ENCODE data around the gene MALRD1.

The MALRD1 gene

GRCh38 chr10:19231034-19231433 lies 182.4 kb downstream of the MALRD1 start:
- no peak for DNase-seq

DNA sequence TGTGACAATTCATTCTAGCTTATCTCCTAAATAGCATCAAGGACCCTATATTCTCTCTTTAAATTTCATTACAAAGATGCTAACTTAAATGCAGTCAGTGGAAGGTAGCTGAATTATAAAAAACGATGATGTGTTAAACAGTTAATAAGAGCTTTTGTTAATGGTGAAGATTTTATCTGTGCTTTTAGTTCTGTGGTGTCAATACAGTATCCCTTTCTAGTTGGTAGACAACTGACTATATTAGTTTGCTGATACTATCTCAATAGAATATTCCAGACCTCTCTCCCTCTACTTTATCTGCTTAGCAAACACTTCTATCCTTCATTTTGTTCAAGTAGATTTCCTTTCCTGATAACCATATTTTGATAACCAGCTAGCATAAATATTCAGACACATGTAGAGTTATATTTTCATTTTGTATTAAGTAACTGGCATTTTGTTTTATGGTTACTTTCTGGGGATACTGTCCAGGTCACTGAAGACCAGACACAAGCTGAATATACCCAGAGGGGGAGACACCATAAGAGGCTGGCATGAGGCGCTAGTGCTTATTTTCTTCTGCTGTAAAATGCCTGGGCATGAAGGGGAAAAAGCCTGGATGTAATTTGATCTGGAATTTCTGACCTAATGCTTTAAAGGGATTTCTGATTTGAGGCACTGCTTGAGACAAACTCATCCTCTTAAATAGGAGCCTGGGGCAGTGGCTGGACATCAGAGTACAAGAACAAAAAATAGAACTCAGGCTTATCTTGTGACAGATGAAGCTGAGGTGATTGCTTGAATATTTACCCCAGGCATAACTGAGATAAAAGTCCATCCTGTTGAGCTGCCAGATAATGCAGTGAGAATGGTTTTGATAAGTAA lies 197.5 kb downstream of the MALRD1 start:
- no peak for DNase-seq

- DNase-seq = no peak
Observed at GRCh38 chr10:19247843-19248242, 199.2 kb downstream of the MALRD1 start.

- DNase-seq = no peak
Observed at GRCh38 chr10:19250546-19250945, 201.9 kb downstream of the MALRD1 start.

GRCh38 chr10:19252531-19252930 lies 203.9 kb downstream of the MALRD1 start:
- no peak for DNase-seq

GRCh38 chr10:19256331-19256730 lies 207.7 kb downstream of the MALRD1 start:
- DNase-seq = no peak

DNA sequence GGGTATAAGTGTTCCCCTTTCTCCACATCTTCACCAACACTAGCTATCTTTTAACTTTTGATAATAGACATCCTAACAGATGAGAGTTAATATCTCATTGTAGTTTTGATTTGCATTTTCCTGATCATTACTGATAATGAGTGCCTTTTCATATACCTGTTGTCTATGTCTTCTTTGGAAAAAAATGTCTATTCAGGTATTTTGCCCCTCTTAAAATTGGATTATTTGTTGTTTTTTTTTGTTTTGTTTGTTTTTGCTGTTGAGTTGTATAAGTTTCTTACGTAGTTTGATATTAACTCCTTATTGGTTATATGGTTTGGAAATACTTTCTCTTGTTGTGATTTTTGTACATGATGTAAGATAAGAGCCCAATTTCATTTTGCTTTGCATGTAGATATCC lies 214.7 kb downstream of the MALRD1 start:
- no peak for DNase-seq

GRCh38 chr10:19283285-19283684 lies 234.7 kb downstream of the MALRD1 start:
- no peak for DNase-seq

GRCh38 chr10:19283786-19284185 lies 235.2 kb downstream of the MALRD1 start:
- DNase-seq = no peak

- no peak for DNase-seq
Observed at GRCh38 chr10:19290770-19291169, 242.2 kb downstream of the MALRD1 start.

DNA sequence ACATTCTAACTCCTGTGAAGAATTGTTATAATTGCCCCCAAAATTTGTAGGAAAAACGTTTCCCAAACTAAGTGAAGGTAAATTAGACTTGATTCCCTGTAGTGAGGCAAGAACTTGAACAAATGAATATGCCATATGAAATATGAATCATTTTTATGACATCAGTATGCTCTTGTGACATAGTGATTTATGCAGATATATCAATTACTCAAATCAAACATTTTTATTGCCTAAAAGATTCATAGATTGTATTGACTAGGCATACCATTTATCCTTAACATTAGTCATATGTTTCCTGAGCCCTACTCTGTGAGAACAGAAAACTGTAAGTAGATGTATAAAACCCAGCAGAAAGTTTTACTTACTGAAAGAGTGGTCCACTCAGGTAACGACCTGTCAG lies 245.6 kb downstream of the MALRD1 start:
- no peak for DNase-seq

- DNase-seq = no peak
Observed at GRCh38 chr10:19299645-19300044, 251.0 kb downstream of the MALRD1 start.

DNA sequence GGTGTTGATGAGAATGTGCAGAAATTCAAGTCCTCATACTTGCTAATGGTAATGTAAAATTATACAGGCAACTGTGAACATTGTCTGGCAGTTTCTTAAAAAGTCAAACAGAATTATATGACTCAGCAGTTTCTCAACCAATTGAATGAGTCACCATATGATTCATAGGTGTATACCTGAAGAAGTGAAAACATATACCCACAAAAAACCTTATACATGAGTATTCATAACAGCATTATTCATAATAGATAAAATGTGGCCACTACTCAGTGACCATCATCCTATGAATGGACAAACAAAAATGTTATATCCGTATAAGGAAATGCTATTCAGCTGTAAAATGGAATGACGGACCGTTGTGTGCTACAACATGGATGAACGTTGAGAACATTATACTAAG lies 253.5 kb downstream of the MALRD1 start:
- no peak for DNase-seq

DNA sequence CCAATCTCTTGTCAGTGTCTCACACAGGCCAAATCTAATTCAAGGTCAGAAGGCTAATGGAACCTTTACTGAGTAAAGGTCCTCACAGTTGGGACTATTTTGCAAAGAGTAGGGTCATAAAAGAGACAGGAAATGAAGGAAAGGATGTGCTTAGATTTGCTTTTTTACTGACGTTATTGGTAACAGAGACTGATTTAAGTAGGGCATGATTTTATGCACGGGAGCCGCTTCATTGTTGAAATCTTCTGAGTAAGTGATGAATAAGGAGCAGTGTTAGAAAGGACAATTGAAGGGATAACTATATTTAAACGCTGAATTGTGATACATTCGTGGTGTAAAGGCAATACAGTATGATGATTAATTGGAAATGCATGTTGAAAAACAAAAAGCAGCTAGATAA lies 261.5 kb downstream of the MALRD1 start:
- DNase-seq = no peak

DNA sequence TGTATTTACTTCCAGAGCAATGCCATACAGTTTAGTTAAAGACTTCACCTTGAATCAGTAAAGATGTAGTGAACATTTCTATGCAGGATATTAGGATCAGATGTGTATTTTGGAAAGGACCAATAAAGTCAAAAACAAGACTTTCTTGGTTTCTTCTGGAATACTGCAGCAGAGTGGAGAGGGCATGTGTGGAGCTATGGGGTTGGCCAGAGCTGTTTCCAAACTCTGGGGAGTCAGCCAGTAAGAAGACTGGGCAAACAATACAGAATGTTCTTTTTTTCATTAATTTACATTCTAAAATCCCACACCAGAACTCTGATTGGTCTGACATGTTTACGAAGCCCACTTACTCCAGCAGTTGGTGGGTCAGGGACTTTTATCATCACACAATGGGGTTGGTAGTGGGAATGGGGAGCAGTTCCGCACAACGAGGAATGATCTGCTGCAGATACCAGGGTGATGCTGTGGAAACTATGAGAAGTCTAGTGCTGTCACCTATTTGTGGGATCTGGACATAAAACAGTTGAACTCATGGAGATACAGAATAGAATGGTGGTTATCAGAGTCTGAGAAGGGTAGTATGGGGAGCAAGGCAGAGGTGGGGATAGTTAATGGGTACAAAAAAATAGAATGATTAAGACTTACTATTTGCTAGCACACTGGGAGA lies 267.7 kb downstream of the MALRD1 start:
- no peak for DNase-seq

- no peak for DNase-seq
Observed at GRCh38 chr10:19317952-19318351, 269.4 kb downstream of the MALRD1 start.

- DNase-seq = no peak
Observed at GRCh38 chr10:19325581-19325980, 277.0 kb downstream of the MALRD1 start.

DNA sequence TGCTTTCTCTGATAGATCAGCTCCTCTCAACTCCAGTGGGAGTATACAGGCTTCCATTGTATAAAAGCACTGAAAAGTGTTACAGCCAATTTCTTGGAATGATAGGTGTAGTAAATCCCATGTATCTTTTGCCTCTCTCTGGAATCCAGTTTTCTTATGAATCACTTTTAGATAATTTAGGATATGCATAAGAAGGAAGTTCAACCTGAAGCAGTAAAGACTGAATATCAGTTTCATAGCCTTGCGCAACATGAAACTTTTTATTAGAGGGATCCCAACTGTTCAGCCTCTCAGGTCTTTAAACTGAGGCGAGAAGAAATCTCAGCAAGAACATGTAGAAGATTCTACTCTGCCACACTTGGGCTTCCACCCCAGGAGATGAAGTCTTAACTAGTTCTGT lies 280.0 kb downstream of the MALRD1 start:
- no peak for DNase-seq

DNA sequence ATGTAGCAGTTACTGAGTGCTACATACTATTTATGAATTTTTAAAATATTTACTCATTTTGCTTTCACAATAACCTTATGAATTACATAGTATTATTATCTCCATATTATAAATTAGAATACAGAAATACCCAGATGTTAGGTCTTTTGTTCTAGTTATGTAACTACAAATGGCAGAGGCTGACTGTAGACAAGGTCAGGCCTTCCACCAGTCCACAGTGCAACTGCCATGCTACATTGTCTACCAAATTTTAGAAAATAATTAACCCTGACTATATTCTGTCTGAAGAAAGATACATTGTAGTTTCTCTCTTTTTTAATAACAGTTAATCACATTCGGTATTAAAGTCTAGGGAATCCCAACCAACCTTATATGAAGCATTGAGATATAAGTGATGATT lies 280.9 kb downstream of the MALRD1 start:
- no peak for DNase-seq

- no peak for DNase-seq
Observed at GRCh38 chr10:19332304-19332703, 283.7 kb downstream of the MALRD1 start.

DNA sequence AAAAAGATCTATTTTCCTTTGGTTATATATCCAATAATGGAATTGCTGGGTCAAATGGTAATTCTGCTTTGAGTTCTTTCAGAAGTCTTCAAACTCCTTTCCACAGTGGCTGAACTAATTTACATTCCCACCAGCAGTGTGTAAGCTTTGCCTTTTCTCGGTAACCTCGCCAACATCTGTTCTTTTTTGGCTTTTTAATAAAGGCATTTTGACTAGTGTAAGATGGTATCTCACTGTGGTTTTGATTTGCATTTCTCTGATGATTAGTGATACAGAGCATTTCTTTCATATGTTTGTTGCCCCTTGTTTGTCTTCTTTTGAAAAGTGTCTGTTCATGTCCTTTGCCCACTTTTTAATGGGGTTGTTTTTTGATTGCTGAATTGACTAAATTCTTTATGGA lies 285.0 kb downstream of the MALRD1 start:
- DNase-seq = no peak

DNA sequence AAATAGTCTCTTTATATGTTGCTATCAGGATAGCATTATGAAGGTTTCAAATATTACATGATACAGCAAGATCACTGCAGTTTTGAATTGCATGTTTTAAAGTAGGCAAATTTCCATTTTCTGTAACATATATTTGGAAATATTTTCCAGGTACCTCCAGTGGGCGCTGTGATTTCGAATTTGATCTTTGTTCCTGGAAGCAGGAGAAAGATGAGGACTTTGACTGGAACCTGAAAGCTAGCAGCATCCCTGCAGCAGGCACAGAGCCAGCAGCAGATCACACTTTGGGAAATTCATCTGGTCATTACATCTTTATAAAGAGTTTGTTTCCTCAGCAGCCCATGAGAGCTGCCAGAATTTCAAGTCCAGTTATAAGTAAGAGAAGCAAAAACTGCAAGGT lies 299.0 kb downstream of the MALRD1 start:
- no peak for DNase-seq

- DNase-seq = no peak
Observed at GRCh38 chr10:19367176-19367575, 318.6 kb downstream of the MALRD1 start.

DNA sequence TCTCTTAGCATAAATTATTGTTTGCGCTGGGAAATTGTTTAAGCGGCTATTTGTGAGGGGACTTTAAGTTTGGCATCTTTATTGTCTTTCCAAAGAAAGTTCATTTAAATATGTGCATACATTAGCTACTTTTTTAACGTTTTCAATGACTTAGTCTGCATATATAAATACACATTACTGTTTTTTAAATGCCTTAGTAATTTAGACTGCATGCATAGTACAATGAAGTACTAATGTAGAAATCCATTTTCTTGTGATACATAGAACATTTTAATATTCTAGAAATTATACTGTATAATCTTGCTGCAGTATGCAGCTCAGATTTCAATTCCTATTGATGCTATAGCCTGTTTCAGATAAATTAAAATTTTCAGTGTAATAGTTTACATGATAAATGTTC lies 325.4 kb downstream of the MALRD1 start:
- no peak for DNase-seq
